ENCODE data around the gene CLIC5. TPM values are rescaled to one million over a fixed set of nuclear protein-coding genes. Genes with fewer than 3 reads are reported as not detected.

The CLIC5 gene
- polyA plus RNA-seq, 1 donor from 2014 or later, result 0.22 TPM

- Histone ChIP-seq H3F3A (ENCODE audit: insufficient read depth, low read length, poor library complexity, severe bottlenecking) (no peaks in the 10 kb centered on the region), H3K4me3 (ENCODE audit: low read length) (no peak overlapping the region), H3K9me2 (ENCODE audit: insufficient read depth, low read length) (no peaks in the 10 kb centered on the region), H3K79me2 (replicated peaks; ENCODE audit: insufficient read depth, low read length) (no peaks in the 10 kb centered on the region), H3K9me3 (ENCODE audit: low read length) (no peaks in the 10 kb centered on the region), H3K27ac (ENCODE audit: low read length) (no peak overlapping the region), H3K27me3 (ENCODE audit: insufficient read depth, low read depth, low read length) (no peaks in the 10 kb centered on the region), H2AFZ (ENCODE audit: low read depth, low read length) (no peak overlapping the region), H4K20me1 (ENCODE audit: insufficient read depth) (no peaks in the 10 kb centered on the region), H3K4me2 (ENCODE audit: low read length) (no peak overlapping the region), H3K36me3 (ENCODE audit: insufficient read depth, low read length) (no peaks in the 10 kb centered on the region), H3K9ac (ENCODE audit: low read length) (no peak overlapping the region)
- TF ChIP-seq SMC3 (conservative IDR thresholded peaks at IDR 0.05; ENCODE audit: poor library complexity) (no peak), EZH2 (IDR thresholded peaks at IDR 0.05; ENCODE audit: borderline replicate concordance, insufficient read depth, low read length, poor library complexity, severe bottlenecking) (no peak), EP300 (conservative IDR thresholded peaks at IDR 0.05; ENCODE audit: poor library complexity, severe bottlenecking) (no peak), REST (IDR thresholded peaks at IDR 0.05; ENCODE audit: borderline replicate concordance) (no peak), POLR2AphosphoS5 (IDR thresholded peaks at IDR 0.05) (no peak), TAF1 (IDR thresholded peaks at IDR 0.05; ENCODE audit: low read depth) (no peak), MXI1 (conservative IDR thresholded peaks at IDR 0.05; ENCODE audit: poor library complexity, severe bottlenecking) (no peak), RAD21 (conservative IDR thresholded peaks at IDR 0.05) (no peak)
- TF ChIP-seq, protein P1, sequence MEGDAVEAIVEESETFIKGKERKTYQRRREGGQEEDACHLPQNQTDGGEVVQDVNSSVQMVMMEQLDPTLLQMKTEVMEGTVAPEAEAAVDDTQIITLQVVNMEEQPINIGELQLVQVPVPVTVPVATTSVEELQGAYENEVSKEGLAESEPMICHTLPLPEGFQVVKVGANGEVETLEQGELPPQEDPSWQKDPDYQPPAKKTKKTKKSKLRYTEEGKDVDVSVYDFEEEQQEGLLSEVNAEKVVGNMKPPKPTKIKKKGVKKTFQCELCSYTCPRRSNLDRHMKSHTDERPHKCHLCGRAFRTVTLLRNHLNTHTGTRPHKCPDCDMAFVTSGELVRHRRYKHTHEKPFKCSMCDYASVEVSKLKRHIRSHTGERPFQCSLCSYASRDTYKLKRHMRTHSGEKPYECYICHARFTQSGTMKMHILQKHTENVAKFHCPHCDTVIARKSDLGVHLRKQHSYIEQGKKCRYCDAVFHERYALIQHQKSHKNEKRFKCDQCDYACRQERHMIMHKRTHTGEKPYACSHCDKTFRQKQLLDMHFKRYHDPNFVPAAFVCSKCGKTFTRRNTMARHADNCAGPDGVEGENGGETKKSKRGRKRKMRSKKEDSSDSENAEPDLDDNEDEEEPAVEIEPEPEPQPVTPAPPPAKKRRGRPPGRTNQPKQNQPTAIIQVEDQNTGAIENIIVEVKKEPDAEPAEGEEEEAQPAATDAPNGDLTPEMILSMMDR (IDR thresholded peaks at IDR 0.05; ENCODE audit: poor library complexity, severe bottlenecking), result no peak
Measured at GRCh38 chr6:46040288-46040687, 24.6 kb upstream of the CLIC5 start.

DNA sequence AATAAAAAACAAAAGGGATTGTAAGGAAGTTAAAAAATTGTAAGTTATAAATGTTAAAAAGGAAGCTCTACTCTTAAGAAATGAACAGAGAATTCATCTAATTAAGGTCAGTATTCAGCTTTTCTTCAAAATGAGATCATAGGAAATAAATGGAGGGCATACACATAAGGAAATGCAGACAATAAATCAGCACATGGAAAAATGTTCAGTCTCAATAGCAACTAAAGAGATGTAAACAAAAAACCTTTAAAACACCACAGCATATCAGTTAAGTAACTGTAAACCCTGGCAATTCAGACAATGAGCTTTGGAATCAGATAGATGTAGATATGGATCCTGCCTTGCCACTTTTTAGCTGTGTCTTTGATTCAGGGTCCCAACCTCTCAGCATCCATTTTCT is 24.0 kb upstream of the CLIC5 start:
- no peaks in the 10 kb centered on the region for H3K9me2 ChIP-seq (ENCODE audit: insufficient read depth, low read length)
- H3K4me2 ChIP-seq (ENCODE audit: low read length), result no peak overlapping the region
- H2AFZ ChIP-seq (ENCODE audit: low read depth, low read length), result no peak overlapping the region
- H3K36me3 ChIP-seq (ENCODE audit: insufficient read depth, low read length), result no peaks in the 10 kb centered on the region
- no peaks in the 10 kb centered on the region for H3F3A ChIP-seq (ENCODE audit: insufficient read depth, low read length, poor library complexity, severe bottlenecking)
- no peak overlapping the region for H3K4me3 ChIP-seq (ENCODE audit: low read length)
- no peaks in the 10 kb centered on the region for H3K27me3 ChIP-seq (ENCODE audit: insufficient read depth, low read depth, low read length)
- TF ChIP-seq TAF1 (IDR thresholded peaks at IDR 0.05; ENCODE audit: low read depth), result no peak
- no peaks in the 10 kb centered on the region for H3K79me2 ChIP-seq (replicated peaks; ENCODE audit: insufficient read depth, low read length)
- H4K20me1 ChIP-seq (ENCODE audit: insufficient read depth), result no peaks in the 10 kb centered on the region
- no peak overlapping the region for H3K9ac ChIP-seq (ENCODE audit: low read length)
- H3K9me3 ChIP-seq (ENCODE audit: low read length), result no peaks in the 10 kb centered on the region
- H3K27ac ChIP-seq (ENCODE audit: low read length), result no peak overlapping the region

DNA sequence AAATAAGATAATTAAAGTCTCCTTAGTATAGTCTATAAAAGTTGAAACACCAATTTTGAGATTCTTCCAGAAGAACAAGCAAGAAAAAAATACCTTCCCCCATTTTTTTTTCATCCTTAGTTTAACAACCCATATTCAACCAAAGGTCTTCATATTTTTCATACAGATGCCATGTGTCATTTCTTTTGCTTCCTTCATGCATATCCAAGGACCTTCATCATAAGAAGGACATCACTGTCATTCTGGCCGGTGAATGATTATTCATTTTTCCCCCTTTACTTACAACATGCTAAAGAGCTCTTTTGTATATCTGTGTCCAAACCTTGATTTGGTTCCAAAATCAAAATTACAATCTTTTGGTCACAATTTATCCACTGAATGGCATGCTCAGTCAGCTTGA is 21.3 kb upstream of the CLIC5 start:
- H3K9ac ChIP-seq (ENCODE audit: low read length), result no peak overlapping the region
- H3K27ac ChIP-seq (ENCODE audit: low read length), result no peak overlapping the region
- no peaks in the 10 kb centered on the region for H3K79me2 ChIP-seq (replicated peaks; ENCODE audit: insufficient read depth, low read length)
- H2AFZ ChIP-seq (ENCODE audit: low read depth, low read length), result no peak overlapping the region
- no peaks in the 10 kb centered on the region for H3K27me3 ChIP-seq (ENCODE audit: insufficient read depth, low read depth, low read length)
- no peaks in the 10 kb centered on the region for H3K36me3 ChIP-seq (ENCODE audit: insufficient read depth, low read length)
- no peaks in the 10 kb centered on the region for H3K9me3 ChIP-seq (ENCODE audit: low read length)
- H4K20me1 ChIP-seq (ENCODE audit: insufficient read depth), result no peaks in the 10 kb centered on the region
- no peak overlapping the region for H3K4me2 ChIP-seq (ENCODE audit: low read length)
- H3K4me3 ChIP-seq (ENCODE audit: low read length), result no peak overlapping the region
- no peak for TF ChIP-seq POLR2AphosphoS5 (IDR thresholded peaks at IDR 0.05)
- TF ChIP-seq REST (IDR thresholded peaks at IDR 0.05; ENCODE audit: borderline replicate concordance), result no peak
- TF ChIP-seq MXI1 (conservative IDR thresholded peaks at IDR 0.05; ENCODE audit: poor library complexity, severe bottlenecking), result no peak
- TF ChIP-seq TAF1 (IDR thresholded peaks at IDR 0.05; ENCODE audit: low read depth), result no peak
- TF ChIP-seq RAD21 (conservative IDR thresholded peaks at IDR 0.05), result no peak
- TF ChIP-seq EZH2 (IDR thresholded peaks at IDR 0.05; ENCODE audit: borderline replicate concordance, insufficient read depth, low read length, poor library complexity, severe bottlenecking), result no peak
- no peak for TF ChIP-seq EP300 (conservative IDR thresholded peaks at IDR 0.05; ENCODE audit: poor library complexity, severe bottlenecking)
- TF ChIP-seq, protein P1 (IDR thresholded peaks at IDR 0.05; ENCODE audit: poor library complexity, severe bottlenecking), result no peak
- H3K9me2 ChIP-seq (ENCODE audit: insufficient read depth, low read length), result no peaks in the 10 kb centered on the region
- no peaks in the 10 kb centered on the region for H3F3A ChIP-seq (ENCODE audit: insufficient read depth, low read length, poor library complexity, severe bottlenecking)
